ENCODE measurements around the gene FBXL16.

GRCh38 chr16:651844-652243 is 53.8 kb downstream of the FBXL16 start:
- TF ChIP-seq CTCF (IDR thresholded peaks at IDR 0.05) (no peak), POLR2A (IDR thresholded peaks at IDR 0.05) (no peak)

Measured in esophagus squamous epithelium (tissue), 4 donors.